Uterine smooth muscle cell (primary cell): ENCODE measurements around the gene KHDC1. TPM values are rescaled to one million over a fixed set of nuclear protein-coding genes. Genes with fewer than 3 reads are reported as not detected.

Experiments
- total RNA-seq: library from RNA; depleted of rRNA; stranded (reverse); fragments of >200 nt; gene quantifications from 2 replicates; pipeline ENCODE4 v1.2.3, GENCODE V29; 2014

KHDC1 gene, protein sequence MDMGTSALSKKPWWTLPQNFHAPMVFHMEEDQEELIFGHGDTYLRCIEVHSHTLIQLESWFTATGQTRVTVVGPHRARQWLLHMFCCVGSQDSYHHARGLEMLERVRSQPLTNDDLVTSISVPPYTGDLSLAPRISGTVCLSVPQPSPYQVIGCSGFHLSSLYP
- 3.9 and 6.2 TPM in 2 replicates for total RNA-seq

DNA sequence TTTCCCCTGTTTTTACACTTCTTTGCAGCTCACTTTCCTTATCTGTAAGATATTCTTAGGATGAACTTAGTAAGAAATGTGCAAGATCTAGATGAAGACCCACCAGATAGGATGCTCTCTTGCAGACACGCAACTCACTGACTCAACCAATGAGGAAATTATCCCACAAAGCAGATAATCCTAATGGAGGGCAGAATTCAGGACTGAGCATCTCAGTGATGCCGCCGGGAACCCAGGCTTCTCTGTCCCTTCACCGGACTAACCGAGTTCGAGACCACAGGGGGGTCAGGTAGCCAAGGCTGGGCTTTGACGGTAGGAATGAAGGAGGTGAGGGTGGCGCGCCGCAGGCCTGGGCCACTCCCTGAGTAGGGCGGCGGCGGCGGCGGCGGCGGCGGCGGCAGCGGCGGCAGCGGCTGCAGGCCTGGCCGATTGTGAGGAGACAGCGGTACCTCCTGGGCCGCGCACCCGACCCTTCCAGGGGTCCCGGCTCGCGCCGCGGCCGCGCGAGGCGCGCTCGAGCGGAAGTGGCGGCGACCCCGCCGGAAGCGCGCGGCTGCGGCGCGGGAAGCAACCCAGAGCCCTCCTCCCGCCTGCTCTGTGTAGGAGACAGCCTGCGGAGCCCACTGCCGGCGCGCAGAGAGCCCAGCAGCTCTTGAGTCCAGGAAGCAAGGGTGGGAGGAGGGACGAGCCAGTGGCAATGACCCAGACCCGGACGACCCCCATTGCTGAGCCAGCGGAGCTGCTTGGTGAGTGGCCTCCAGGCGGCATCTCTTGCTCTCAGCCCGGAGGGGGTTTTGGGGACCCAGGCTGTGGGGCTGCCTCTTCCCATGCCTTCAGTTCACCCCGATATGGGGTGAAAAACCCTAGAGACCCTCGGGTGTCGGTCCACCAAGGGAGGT is at the start of gene KHDC1:
Gene KHDC1, minus strand, starts transcription at position 526 of the 899 bp plus-strand sequence. CDS start 20,679 bp downstream, outside the sequence.

GRCh38 chr6:73225396-73225795 is 37.6 kb downstream of the KHDC1 start, which contains the start of gene KHDC1L:
Gene KHDC1L, minus strand, starts transcription at chr6:73225496. Its CDS starts 88 bp downstream, at chr6:73225408.

Other genes starting within 250 kb of the KHDC1 start
- gene KHDC1L, start 37.7 kb downstream of the KHDC1 start, total RNA-seq: 0.50 TPM in 1 of 2 replicates, not detected in the other
- not detected in 2 replicates for gene DPPA5, start 91.1 kb upstream of the KHDC1 start, total RNA-seq
- gene KHDC3L, start 99.5 kb upstream of the KHDC1 start, total RNA-seq: 0.12 TPM in 1 of 2 replicates, not detected in the other
- gene OOEP, start 106.7 kb upstream of the KHDC1 start, total RNA-seq: not detected in 2 replicates
- gene DDX43, start 131.6 kb upstream of the KHDC1 start, total RNA-seq: under 0.01 and 2.7 TPM in 2 replicates
- gene CGAS, start 189.1 kb upstream of the KHDC1 start, total RNA-seq: 6.1 and 7.4 TPM in 2 replicates
- gene MTO1, start 198.5 kb upstream of the KHDC1 start, total RNA-seq: 43.4 and 51.1 TPM in 2 replicates